ENCODE results near the gene KRTAP20-1. TPM values are rescaled to one million over a fixed set of nuclear protein-coding genes. Genes with fewer than 3 reads are reported as not detected.

KRTAP20-1 gene
- total RNA-seq, 1 experiment from 2014 or later: not detected

- H3K27me3 ChIP-seq (ENCODE audit: insufficient read depth, low read length): no peaks in the 10 kb centered on the region
- no peak overlapping the region for H2AFZ ChIP-seq (ENCODE audit: low read length)
- H2BK120ac ChIP-seq (ENCODE audit: low read depth, low read length, poor library complexity, severe bottlenecking): no peak overlapping the region
- no peak overlapping the region for H3K27ac Mint-ChIP-seq
- H4K91ac ChIP-seq (ENCODE audit: insufficient read length, low read depth, low read length): no peak overlapping the region
- H2AK5ac ChIP-seq (ENCODE audit: insufficient read length, low read length): no peak overlapping the region
- no peak overlapping the region for H3K27ac ChIP-seq (ENCODE audit: insufficient read length, low read depth, low read length)
- H2BK15ac ChIP-seq (ENCODE audit: low read depth, low read length): no peak overlapping the region
- H3K27me3 Mint-ChIP-seq (ENCODE audit: low read depth): no peaks in the 10 kb centered on the region
- no peak overlapping the region for H3K18ac ChIP-seq (ENCODE audit: insufficient read length, low read depth, low read length)
- H3K4me1 ChIP-seq (ENCODE audit: insufficient read depth, low read length): no peaks in the 10 kb centered on the region
- H3K23me2 ChIP-seq (ENCODE audit: insufficient read length, low read depth, low read length, poor library complexity, severe bottlenecking): no peaks in the 10 kb centered on the region
- no peak overlapping the region for H3K9ac ChIP-seq (ENCODE audit: extremely low read depth, insufficient read length, low read length)
- H3T11ph ChIP-seq (ENCODE audit: low read length): no peak overlapping the region
- H3K4ac ChIP-seq (ENCODE audit: low read depth, low read length): no peak overlapping the region
- H3K4me1 Mint-ChIP-seq: no peaks in the 10 kb centered on the region
- H3K9me3 Mint-ChIP-seq: peaks cover 0 to 3% of the 10 kb centered on the region in 2 experiments; a peak in 1 of 5 replicates
- H3K79me2 ChIP-seq (ENCODE audit: insufficient read depth, low read length): no peaks in the 10 kb centered on the region
- no peaks in the 10 kb centered on the region for H3K9me3 ChIP-seq (ENCODE audit: control insufficient read depth, low read depth, low read length)
- H3K4me2 ChIP-seq (ENCODE audit: insufficient read depth, insufficient read length, low read length): no peak overlapping the region
- no peak overlapping the region for H3K23ac ChIP-seq (ENCODE audit: insufficient read length, low read depth, low read length)
- H3K36me3 Mint-ChIP-seq (ENCODE audit: insufficient read depth in 1 of 3, low read depth in 3 of 3): peaks cover 0 to 13% (median 0%) of the 10 kb centered on the region in 3 experiments; a peak in 1 of 7 replicates
- no CpG with 5 or more reads among the region's 1 CpG for WGBS (ENCODE audit: extremely low coverage, insufficient read length, low lambda C conversion rate)
- H3K4me3 Mint-ChIP-seq: no peak overlapping the region
- no peak overlapping the region for H4K5ac ChIP-seq (ENCODE audit: insufficient read length, low read depth, low read length)
- no peak overlapping the region for H2BK12ac ChIP-seq (ENCODE audit: insufficient read length, low read depth, low read length)
- DNase-seq: no peak
- no peaks in the 10 kb centered on the region for H4K20me1 ChIP-seq (ENCODE audit: control insufficient read depth, insufficient read depth, insufficient read length)
- no peak overlapping the region for H4K8ac ChIP-seq (replicated peaks; ENCODE audit: insufficient read length, low read depth, low read length)
- TF ChIP-seq, protein P1, sequence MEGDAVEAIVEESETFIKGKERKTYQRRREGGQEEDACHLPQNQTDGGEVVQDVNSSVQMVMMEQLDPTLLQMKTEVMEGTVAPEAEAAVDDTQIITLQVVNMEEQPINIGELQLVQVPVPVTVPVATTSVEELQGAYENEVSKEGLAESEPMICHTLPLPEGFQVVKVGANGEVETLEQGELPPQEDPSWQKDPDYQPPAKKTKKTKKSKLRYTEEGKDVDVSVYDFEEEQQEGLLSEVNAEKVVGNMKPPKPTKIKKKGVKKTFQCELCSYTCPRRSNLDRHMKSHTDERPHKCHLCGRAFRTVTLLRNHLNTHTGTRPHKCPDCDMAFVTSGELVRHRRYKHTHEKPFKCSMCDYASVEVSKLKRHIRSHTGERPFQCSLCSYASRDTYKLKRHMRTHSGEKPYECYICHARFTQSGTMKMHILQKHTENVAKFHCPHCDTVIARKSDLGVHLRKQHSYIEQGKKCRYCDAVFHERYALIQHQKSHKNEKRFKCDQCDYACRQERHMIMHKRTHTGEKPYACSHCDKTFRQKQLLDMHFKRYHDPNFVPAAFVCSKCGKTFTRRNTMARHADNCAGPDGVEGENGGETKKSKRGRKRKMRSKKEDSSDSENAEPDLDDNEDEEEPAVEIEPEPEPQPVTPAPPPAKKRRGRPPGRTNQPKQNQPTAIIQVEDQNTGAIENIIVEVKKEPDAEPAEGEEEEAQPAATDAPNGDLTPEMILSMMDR (conservative IDR thresholded peaks at IDR 0.05): no peak
- H2BK20ac ChIP-seq (ENCODE audit: low read depth, low read length, poor library complexity, severe bottlenecking): no peak overlapping the region
- no peaks in the 10 kb centered on the region for H3K79me1 ChIP-seq (ENCODE audit: insufficient read depth, low read depth, low read length, poor library complexity, severe bottlenecking)
- H2BK5ac ChIP-seq (ENCODE audit: insufficient read length, low read length): no peak overlapping the region
- no peak overlapping the region for H3K56ac ChIP-seq (ENCODE audit: insufficient read length, low read depth, low read length)
- H3K14ac ChIP-seq (ENCODE audit: insufficient read depth, low read length): no peak overlapping the region
Measured at GRCh38 chr21:30582870-30583269, 33.4 kb upstream of the KRTAP20-1 start.

Measured in H9 (cell line).